Fibroblast of mammary gland (primary cell): ENCODE measurements around the gene ZNF100.
"Not testable (repeated sequence)": the region's sequence is repeated elsewhere in the genome, so short reads cannot be mapped to it uniquely, and the experiment has no call there.

ENCODE experiments used
- DNase-seq: peaks from one replicate; pipeline ENCODE4 v3.0.0-alpha.2; 2010; ENCODE audit warnings: low read depth
- H3K4me3 ChIP-seq: 2 replicates; pipeline ENCODE4 v1.5.1; 2011; ENCODE audit warnings: low read depth, mild to moderate bottlenecking, low read length, moderate library complexity; ENCODE audit not compliant: control insufficient read depth
- CTCF ChIP-seq: conservative IDR thresholded peaks from 2 replicates; pipeline ENCODE4 v1.5.1; 2011; ENCODE audit warnings: low read depth, low read length, inconsistent platforms; ENCODE audit not compliant: control insufficient read depth, insufficient read depth

Gene ZNF100

DNA sequence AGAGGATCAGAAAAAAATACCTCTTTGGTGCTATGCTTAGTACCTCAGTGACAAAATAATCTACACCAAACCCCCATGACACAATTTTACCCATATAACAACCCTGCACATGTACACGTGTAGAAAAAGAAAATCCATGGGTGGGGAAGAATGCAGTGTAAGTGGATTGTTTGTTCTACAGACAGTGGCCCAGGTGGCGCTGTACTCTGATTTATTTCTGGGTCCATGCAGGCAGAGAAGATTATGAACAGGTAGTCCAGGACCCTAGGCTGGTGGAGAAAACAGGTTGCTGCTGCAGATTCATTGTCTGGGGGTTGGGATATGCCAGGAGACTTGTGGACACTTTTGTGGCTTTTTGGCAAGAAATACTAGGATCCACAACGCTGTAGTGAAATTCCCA lies 9.1 kb downstream of the ZNF100 start:
- TF ChIP-seq CTCF: no peak
- DNase-seq: no peak

DNA sequence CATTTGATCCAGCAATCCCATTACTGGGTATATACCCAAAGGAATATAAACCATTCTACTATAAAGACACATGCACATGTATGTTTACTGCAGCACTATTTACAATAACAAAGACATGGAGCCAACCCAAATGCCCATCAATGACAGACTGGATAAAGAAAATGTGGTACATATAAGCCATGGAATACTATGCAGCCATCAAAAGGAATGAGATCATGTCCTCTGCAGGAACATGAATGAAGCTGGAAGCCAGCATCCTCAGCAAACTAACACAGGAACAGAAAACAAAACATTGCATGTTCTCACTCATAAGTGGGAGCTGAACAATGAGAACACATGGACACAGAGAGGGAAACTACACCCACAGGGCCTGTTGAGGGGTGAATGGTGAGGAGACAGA lies 11.8 kb downstream of the ZNF100 start:
- DNase-seq, H3K4me3 ChIP-seq: not testable (repeated sequence)

More for the DNA sequence above, 9.1 kb downstream of the ZNF100 start:
- H3K4me3 ChIP-seq: no peak overlapping the region

DNA sequence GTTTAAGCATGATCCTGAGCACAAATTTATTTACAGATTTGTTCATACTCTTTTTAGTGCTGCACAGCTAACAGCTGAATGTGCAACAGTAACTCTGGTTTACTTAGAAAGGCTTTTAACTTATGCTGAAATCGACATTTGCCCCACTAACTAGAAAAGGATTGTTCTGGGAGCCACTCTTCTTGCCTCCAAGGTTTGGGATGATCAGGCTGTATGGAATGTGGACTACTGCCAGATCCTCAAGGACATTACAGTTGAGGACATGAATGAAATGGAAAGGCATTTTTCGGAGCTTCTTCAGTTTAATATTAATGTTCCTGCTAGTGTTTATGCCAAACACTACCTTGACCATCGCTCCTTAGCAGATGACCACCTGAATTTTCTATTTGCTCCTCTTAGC lies 16.0 kb downstream of the ZNF100 start:
- no peak for TF ChIP-seq CTCF
- H3K4me3 ChIP-seq: no peak overlapping the region
- peak; percentile 69 for DNase-seq

GRCh38 chr19:21750586-21751128 lies 16.7 kb downstream of the ZNF100 start:
- no peak for DNase-seq
- no peak for TF ChIP-seq CTCF
- H3K4me3 ChIP-seq: no peak overlapping the region

DNA sequence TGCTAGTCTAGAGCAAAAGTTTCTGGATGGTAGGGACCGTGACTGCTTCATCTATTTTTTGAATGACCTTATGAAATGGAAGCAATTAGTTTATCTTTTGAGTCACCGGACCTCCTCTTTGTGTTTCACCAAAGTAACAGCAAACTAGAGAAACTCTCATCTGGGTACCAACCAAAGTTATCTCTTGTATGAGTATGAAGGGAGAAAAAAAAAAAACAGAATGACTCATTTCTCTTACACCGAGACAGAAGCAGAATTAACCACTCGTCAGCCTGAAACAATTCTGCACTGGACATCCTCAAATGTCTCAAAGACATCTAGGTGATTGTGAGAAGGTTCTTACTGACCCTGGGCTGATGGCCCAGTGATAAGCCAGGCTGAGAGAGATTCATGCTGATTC lies 18.3 kb downstream of the ZNF100 start:
- no peak for TF ChIP-seq CTCF
- no peak overlapping the region for H3K4me3 ChIP-seq
- peak; percentile 27 for DNase-seq

DNA sequence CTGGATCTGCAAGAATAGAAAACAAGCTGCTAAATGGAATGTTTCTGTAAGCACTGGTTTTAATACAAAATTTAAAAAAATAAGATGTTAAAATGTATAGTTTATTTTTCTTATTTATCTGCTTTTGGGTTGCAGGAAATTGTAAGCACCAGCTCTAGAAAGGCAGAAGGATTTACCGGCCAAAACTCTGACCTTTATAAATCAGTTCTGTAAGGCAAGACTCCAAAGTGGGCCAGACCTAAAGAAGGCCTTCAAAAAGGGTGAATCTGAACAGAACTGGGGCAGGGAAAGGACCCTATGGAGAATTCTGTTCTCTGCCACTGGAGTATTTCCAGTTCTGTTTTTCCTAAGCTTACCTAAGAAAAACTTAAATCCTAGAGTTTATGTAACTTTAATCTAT lies 19.3 kb downstream of the ZNF100 start:
- DNase-seq: no peak
- H3K4me3 ChIP-seq: no peak overlapping the region
- TF ChIP-seq CTCF: no peak

GRCh38 chr19:21740559-21740958 lies 26.8 kb downstream of the ZNF100 start:
- H3K4me3 ChIP-seq: no peak overlapping the region
- DNase-seq: no peak
- TF ChIP-seq CTCF: no peak

- DNase-seq, H3K4me3 ChIP-seq: not testable (repeated sequence)
These were observed 40.2 kb downstream of the ZNF100 start for GRCh38 chr19:21726942-21727747.
